ENCODE measurements around the gene STX18.

The STX18 gene

DNA sequence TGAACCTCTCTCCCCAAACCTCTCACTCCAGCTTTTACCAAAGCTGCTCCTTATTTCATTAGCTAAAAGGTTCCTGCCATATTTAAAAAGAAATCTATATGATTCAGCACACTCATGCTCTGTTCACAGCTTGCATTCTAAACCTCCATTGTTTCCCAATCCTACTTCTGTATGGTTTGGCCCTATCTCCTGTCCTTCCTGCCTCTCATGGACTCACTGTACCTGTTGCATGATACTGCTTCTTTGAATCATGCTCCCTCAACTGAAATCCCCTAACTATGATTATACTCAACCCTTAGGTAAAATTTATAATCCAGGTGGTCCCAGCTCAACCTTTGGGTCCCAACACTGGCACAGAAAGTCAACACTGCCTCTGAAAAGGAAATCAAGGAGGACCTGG lies 6.3 kb downstream of the STX18 start:
- DNase-seq (ENCODE audit: low read depth), result no peak
- H3K4me3 ChIP-seq (ENCODE audit: low read depth, low read length), result no peak overlapping the region
- TF ChIP-seq, protein P1, sequence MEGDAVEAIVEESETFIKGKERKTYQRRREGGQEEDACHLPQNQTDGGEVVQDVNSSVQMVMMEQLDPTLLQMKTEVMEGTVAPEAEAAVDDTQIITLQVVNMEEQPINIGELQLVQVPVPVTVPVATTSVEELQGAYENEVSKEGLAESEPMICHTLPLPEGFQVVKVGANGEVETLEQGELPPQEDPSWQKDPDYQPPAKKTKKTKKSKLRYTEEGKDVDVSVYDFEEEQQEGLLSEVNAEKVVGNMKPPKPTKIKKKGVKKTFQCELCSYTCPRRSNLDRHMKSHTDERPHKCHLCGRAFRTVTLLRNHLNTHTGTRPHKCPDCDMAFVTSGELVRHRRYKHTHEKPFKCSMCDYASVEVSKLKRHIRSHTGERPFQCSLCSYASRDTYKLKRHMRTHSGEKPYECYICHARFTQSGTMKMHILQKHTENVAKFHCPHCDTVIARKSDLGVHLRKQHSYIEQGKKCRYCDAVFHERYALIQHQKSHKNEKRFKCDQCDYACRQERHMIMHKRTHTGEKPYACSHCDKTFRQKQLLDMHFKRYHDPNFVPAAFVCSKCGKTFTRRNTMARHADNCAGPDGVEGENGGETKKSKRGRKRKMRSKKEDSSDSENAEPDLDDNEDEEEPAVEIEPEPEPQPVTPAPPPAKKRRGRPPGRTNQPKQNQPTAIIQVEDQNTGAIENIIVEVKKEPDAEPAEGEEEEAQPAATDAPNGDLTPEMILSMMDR (conservative IDR thresholded peaks at IDR 0.05; ENCODE audit: low read depth, low read length), result no peak

- no peak overlapping the region for H3K4me3 ChIP-seq (ENCODE audit: low read depth, low read length)
- TF ChIP-seq, protein P1 (conservative IDR thresholded peaks at IDR 0.05; ENCODE audit: low read depth, low read length), result no peak
- no peak for DNase-seq (ENCODE audit: low read depth)
Measured at GRCh38 chr4:4534515-4535145, 7.2 kb downstream of the STX18 start.

GRCh38 chr4:4533461-4534169 lies 8.2 kb downstream of the STX18 start:
- TF ChIP-seq, protein P1 (conservative IDR thresholded peaks at IDR 0.05; ENCODE audit: low read depth, low read length), result no peak

DNA sequence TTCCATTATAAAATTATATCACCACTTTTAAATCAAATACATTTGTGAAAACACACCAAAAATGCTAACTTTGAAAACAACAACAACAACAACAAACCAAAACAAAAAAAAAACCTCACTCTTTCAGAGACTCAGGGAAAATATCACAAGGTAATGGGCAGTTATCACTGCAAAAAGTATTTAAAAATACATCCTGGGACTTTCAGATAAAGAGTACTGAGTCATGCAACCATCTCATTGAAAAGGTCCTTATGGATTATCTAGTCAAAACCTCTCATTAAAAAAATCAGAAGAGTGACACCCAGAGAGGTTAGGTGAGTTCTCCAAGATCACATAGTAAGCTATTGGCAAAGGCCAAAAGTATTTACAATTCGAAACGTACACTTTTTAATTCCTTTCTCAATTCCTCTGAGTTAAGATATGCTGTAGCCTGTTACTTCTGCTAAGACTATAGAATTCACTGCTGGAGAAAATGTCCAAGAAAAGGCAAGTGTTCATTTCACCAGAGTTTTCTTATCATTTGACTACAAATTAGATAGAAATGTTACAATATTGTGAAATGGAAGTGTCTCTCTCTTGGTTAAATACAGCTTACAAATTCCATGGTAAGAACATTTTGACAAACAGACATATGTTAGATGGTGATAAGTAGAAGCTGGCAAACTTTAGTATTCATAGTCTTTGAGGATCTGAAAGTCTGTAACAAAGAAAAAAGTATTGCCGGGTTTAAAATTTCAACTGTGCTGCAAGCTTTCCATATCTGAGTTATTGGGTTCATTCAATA lies 9.3 kb downstream of the STX18 start:
- TF ChIP-seq, protein P1 (conservative IDR thresholded peaks at IDR 0.05; ENCODE audit: low read depth, low read length), result no peak
- no peak for DNase-seq (ENCODE audit: low read depth)
- no peak overlapping the region for H3K4me3 ChIP-seq (ENCODE audit: low read depth, low read length)

More at GRCh38 chr4:4533461-4534169, 8.2 kb downstream of the STX18 start:
- DNase-seq (ENCODE audit: low read depth), result no peak
- no peak overlapping the region for H3K4me3 ChIP-seq (ENCODE audit: low read depth, low read length)

DNA sequence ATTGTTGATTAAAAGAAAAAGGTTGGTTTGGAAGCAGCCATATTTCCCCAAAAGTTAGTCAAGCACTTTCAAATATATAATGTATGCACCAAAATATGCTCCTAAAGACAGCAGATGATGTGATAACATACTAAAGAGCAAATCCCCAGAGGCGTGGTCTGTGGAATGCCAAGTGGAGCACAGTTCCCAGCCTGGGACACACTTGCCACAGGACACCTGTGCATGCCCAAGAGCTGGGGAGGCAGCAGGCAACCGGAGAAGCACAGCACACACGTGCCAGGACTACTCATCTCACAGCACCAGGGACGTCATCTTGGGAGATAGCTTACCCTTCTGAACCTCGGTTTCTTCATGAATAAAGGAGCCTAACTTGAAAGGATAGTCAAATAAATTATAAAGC lies 12.5 kb downstream of the STX18 start:
- TF ChIP-seq, protein P1 (conservative IDR thresholded peaks at IDR 0.05; ENCODE audit: low read depth, low read length), result no peak
- DNase-seq (ENCODE audit: low read depth), result no peak
- H3K4me3 ChIP-seq (ENCODE audit: low read depth, low read length), result no peak overlapping the region

- H3K4me3 ChIP-seq (ENCODE audit: low read depth, low read length), result no peak overlapping the region
- no peak for DNase-seq (ENCODE audit: low read depth)
- TF ChIP-seq, protein P1 (conservative IDR thresholded peaks at IDR 0.05; ENCODE audit: low read depth, low read length), result no peak
Measured at GRCh38 chr4:4526401-4526800, 15.4 kb downstream of the STX18 start.
